HG03280 (cell line): Measurements from ENCODE around the gene CELF4.
"Not testable (repeated sequence)": the region's sequence is repeated elsewhere in the genome, so short reads cannot be mapped to it uniquely, and the experiment has no call there.

ENCODE experiments used
- ATAC-seq: cut with Tn5 transposase; IDR thresholded peaks from one replicate; pipeline ENCODE4 v1.9.1; 2021; ENCODE audit warnings: mild to moderate bottlenecking, moderate library complexity; ENCODE audit not compliant: unreplicated experiment

CELF4 gene

GRCh38 chr18:37473195-37473840 is 92.3 kb downstream of the CELF4 start:
- no peak for ATAC-seq

DNA sequence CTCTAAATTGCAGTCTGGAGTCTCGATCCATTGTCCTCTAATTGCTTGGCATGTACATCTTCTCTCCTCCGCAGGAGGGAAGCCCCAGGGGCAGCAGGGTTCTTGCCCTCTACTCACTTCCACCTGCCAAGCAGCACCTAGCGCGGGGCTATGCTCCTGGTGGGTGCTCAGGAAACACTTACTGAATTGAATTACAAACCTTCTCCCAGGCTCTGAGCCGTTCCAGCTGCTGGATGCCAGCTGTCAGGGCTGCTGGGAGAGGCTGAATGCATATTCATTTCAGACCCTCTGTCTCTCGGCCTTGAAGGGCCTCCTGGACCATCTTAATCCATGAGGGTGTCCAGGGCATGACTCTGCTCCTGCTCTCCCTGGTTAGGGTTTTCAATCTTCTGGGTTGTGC is 94.0 kb downstream of the CELF4 start:
- ATAC-seq: no peak

DNA sequence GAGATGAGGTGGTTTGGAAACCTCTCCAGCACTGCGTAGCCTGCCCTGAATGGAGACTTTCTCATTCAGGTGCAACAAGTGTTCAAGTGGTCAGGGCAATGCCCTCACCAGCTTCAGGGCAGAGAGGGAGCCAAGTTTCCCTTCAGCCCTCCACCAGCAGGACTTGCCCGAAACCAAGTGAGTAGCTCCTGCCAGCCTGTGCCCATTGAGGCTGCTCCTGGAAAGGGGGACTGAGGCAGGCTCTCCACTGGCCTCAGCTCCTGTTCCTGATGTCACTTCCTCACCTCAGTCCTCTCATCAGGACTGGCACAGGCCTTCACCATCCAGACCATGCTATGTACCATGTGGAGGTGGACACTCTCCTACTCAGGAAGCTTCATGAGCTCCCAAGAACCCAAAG is 94.6 kb downstream of the CELF4 start:
- ATAC-seq: no peak

GRCh38 chr18:37467002-37467662 is 98.5 kb downstream of the CELF4 start:
- ATAC-seq: no peak

DNA sequence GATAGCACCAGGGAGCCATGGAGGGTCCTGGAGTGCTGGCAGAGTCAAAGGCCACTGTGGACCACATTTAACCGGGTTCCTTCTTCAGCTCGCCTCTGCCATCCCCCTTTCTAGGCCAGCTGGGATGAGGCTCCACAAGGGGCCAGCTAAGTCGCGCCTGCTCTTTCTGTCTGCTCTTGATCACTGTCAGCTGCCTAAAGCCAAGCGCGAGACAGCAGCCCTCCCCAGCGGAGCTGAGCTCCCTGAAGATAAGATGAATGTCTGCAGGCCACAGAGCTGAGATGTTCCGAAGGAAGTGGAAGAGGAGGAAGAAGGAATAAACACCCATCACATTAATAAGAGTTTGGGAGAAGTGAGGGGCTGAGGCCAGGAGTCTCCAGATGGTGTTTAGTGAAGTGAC is 99.6 kb downstream of the CELF4 start:
- no peak for ATAC-seq

DNA sequence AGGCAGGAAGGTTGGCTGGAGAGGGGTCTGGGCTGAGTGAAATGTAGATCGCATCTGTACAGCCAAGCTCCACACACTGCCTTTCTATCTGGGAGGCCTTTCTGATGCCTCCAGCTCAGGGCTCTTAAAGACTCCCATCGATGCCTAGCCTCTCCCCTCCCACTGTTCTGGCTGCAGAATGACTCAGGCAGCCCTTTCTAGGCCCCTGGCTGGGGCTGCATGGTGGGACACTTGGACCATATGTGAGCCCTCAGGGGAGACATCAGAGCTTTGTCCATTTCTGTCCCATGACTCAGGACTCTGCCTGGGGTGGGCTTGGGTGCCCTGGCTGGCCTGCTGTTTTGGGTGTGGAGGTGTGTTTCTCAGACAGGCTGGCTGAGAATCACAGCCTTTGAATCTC is 101.3 kb downstream of the CELF4 start:
- no peak for ATAC-seq

GRCh38 chr18:37461329-37461728 is 104.3 kb downstream of the CELF4 start:
- ATAC-seq: not testable (repeated sequence)

DNA sequence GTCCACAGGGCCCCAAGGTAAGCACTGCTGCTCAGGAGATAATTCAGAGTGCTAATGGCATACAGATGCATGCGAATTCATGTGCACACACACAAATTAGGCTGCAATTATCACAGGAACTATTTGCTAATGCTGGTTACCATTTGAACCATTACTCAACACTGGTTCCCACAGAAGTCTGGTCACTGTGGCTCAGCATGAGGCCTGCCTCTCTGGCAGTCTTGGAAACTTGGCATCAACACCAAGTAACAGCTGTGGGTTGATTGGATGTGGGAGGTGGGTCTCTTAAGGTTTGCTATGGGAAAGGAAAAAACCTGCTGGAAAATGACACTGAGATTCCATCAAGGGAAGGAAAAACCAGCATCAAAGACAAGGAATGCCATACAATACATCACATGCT is 105.0 kb downstream of the CELF4 start:
- ATAC-seq: no peak

- ATAC-seq: no peak
Observed at GRCh38 chr18:37458697-37459096, 106.9 kb downstream of the CELF4 start.

DNA sequence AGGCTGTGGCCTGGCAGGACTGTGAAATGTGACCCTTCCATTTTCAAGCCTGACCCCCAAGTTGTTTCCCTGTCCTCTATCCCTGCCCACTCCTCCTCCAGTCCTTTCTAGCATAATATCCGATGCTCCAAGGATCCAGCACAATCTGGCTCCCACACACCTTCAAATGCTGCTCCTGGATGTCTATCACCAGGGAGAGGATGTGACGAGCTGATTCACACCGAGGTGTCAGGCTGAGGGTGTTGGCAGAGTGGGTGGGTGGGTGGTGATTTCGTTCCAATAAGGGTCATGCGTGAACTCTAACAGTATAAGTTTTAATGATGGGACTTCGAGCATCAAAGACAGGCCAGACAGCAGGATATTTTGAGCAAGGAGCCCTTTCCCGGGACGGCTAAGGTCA is 107.8 kb downstream of the CELF4 start:
- no peak for ATAC-seq

GRCh38 chr18:37457341-37457740 is 108.3 kb downstream of the CELF4 start:
- ATAC-seq: no peak

DNA sequence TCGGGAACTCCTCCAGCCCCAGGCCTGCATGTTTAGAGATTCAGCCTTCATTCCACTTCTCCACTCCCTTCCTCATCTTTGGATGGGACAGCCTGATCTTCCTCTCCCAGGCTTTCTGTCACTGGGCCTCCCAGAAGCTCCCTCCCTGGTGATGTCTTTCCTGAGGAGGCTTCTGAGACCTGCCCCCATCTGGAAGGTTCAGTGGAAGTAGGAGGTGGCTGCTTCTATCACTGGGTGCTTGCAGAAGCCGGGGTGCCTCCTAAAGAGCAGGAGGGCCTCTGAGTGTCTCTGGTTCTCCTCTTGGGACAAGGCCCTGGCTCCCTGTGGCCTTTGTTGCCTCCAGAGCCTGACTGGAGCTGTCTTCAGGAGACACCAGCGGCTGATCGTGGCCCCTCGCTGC is 108.7 kb downstream of the CELF4 start:
- no peak for ATAC-seq

DNA sequence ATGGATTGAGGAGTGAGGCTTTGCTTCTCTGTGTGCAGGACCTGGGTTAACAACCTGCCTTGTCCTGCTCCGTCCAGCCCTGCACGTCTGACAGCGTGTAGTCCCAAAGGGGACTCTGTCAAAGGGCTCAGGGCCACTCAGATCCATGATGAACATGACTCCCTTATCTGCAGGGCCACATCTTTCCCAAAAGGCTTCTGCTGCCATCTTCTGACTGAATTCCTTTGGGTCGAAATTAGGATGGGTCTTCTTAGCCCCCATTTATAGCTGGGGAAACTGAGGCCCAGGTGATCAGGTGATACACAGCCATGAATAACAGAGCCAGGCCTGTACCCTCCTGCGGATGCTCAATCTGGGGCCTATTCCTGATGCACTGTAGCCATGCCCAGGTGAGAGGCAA is 109.2 kb downstream of the CELF4 start:
- ATAC-seq: no peak

GRCh38 chr18:37453752-37454151 is 111.8 kb downstream of the CELF4 start:
- ATAC-seq: no peak

- no peak for ATAC-seq
Observed at GRCh38 chr18:37452682-37453385, 112.8 kb downstream of the CELF4 start.

DNA sequence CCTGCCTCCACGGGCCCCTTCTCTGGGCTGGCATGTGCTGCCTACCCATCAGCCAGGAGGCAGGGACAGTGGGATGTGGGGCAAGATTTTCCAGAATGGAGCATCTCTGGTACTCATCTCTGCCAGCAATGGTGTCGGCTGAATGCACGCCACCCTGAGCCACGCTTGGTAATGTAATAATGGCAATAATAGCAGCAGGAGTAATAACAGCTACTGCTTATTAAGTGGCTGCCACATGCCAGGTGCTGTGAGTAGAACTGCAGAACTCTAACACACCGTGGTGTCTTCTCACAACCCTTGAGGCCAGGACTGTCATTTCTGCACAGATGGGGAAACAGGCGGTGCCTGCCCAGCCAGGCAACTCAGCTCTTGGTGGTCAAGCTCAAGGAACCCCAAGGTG is 113.6 kb downstream of the CELF4 start:
- no peak for ATAC-seq

- ATAC-seq: no peak
Observed at GRCh38 chr18:37451239-37451825, 114.3 kb downstream of the CELF4 start.

GRCh38 chr18:37450434-37451132 is 115.0 kb downstream of the CELF4 start:
- ATAC-seq: no peak

DNA sequence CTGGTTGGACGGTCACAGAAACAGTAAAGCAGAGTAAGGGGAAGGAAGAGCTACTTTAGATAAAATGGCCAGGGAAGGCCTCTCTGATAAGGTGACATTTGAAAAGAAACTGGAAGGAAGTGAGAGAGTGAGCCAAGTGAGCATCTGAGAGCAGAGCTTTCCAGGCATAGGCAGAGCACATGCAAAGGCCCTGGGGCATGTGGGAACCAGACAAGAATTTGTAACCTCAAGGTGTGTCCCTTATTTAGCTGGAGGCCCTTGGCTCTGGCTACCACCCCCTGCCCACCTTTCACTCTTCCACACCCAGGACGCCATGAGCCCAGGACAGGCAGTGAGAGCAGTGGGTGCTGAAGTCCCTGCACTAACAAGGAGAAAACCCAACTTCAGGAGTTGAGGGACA is 116.0 kb downstream of the CELF4 start:
- ATAC-seq: no peak

GRCh38 chr18:37448946-37449345 is 116.7 kb downstream of the CELF4 start:
- no peak for ATAC-seq
